ENCODE data around the gene PAQR4.

- TF ChIP-seq CTCF (IDR thresholded peaks at IDR 0.05) (no peak), POLR2A (IDR thresholded peaks at IDR 0.05) (no peak), EP300 (IDR thresholded peaks at IDR 0.05) (no peak)
These were observed 39.0 kb downstream of the PAQR4 start for GRCh38 chr16:3007957-3008689.
